Measurements from ENCODE around the gene CERS6. TPM values are rescaled to one million over a fixed set of nuclear protein-coding genes. Genes with fewer than 3 reads are reported as not detected.

The CERS6 gene
- polyA plus RNA-seq, 1 donor, result 38.1 TPM

- no peak for DNase-seq (ENCODE audit: low read depth)
These were observed 242.9 kb downstream of the CERS6 start for GRCh38 chr2:168698969-168699368.

- peak; percentile 48 for DNase-seq (ENCODE audit: low read depth)
These were observed 243.9 kb downstream of the CERS6 start for GRCh38 chr2:168699844-168700417.

- DNase-seq (ENCODE audit: low read depth), result no peak
These were observed 244.7 kb downstream of the CERS6 start for GRCh38 chr2:168700615-168701245.

GRCh38 chr2:168702579-168702978, 246.5 kb downstream of the CERS6 start:
- DNase-seq (ENCODE audit: low read depth), result no peak

GRCh38 chr2:168703926-168704325, 247.9 kb downstream of the CERS6 start:
- DNase-seq (ENCODE audit: low read depth), result no peak

DNA sequence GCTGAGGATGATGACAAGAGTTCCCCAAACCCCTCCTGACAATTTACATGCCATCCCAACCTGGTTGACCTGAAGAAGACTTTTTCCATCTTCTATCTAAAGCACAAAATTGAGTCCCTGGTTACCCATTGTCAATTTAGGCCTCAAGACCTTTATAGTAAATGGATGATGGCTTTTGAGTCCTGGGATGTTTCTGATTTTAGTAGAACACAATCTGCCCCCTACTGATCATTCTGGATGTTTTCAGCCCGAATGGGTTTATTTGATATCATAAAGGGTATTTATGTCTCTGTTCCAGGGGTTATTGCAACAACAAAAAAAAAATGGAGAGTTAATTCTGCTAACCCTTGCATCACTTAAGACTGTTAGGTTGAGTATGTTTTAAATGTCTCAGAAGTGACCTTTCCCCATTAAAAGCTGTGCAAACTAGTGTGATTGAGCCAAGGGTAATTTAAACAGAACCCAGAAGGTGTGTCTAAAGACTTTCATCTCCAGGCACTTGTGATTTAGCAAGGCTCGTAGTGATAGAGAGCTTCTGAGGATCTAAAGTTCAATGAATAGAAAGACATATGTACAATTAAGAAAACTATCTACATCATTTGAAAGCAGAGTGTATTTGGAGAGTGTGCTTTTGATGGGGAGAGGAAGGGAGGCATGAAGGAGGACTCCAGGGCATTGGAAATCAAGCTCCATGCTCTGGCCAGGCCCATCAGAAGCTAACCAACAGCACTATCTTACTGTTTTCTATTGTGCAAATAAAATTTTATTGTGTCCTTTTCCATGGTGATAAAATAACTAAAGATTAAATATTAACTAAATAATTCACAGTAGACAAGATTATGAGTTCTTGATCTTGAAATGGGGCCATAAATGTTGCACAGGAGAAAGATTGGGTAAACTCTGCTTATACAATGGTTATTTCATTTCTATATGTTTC, 249.7 kb downstream of the CERS6 start:
- no peak for DNase-seq (ENCODE audit: low read depth)

- no peak for DNase-seq (ENCODE audit: low read depth)
These were observed 250.7 kb downstream of the CERS6 start for GRCh38 chr2:168706806-168707205.

GRCh38 chr2:168708080-168708479, 252.0 kb downstream of the CERS6 start:
- peak; percentile 44 for DNase-seq (ENCODE audit: low read depth)

GRCh38 chr2:168710754-168711467, 254.8 kb downstream of the CERS6 start:
- DNase-seq (ENCODE audit: low read depth), result no peak

GRCh38 chr2:168712053-168712452, 256.0 kb downstream of the CERS6 start:
- DNase-seq (ENCODE audit: low read depth), result no peak

GRCh38 chr2:168713325-168713724, 257.3 kb downstream of the CERS6 start:
- no peak for DNase-seq (ENCODE audit: low read depth)

DNA sequence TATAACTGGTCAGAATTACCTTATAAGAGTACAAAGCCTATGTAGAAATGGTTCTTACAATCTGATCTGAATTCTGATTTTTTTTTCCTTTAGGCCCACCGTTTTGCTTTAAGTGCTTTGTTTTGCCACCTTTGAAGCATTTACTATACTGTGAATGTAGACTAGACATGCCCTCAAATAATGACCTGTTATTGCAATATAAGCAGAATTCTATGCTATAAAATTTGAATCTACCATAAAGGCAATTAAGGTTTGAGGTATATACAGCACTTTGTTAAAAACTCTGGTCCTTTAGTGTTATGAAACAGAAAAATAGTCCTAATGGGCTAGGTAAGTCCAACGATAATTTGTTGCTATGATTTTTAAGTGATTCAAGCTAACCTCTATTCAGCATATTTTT, 259.8 kb downstream of the CERS6 start:
- DNase-seq (ENCODE audit: low read depth), result no peak

- no peak for DNase-seq (ENCODE audit: low read depth)
These were observed 260.8 kb downstream of the CERS6 start for GRCh38 chr2:168716839-168717238.

GRCh38 chr2:168717790-168718502, 261.9 kb downstream of the CERS6 start:
- no peak for DNase-seq (ENCODE audit: low read depth)

GRCh38 chr2:168718622-168719021, 262.6 kb downstream of the CERS6 start:
- no peak for DNase-seq (ENCODE audit: low read depth)

- no peak for DNase-seq (ENCODE audit: low read depth)
These were observed 263.4 kb downstream of the CERS6 start for GRCh38 chr2:168719446-168719845.

GRCh38 chr2:168722592-168722991, 266.5 kb downstream of the CERS6 start:
- peak; percentile 68 for DNase-seq (ENCODE audit: low read depth)

DNA sequence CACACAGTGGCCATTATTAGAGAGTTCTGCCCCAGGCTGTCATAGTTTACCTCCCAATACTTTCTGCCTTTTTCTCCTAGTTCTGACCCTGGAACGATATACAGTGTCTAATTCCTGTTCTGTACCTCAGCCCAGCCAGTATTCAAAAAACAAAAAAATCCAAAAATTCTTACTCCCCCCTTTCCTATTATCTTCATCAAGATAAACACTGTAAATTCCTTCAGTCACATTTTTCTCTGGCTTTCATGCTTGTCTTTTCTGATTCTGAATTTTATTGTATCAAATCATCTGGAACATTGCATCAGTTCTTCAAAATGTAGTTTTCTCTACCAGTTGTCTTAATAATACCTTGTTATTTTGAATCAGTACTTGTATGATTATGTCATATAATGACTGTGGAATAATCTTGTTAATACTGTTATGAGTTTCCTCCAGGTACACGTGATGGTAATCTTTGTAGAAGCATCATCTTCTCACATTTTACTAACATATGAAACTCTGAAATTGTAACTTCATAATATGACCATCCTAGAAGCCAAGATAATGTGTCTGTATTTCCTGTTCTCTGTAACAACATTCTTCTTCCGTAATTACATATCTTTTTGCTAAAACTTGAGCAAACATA, 267.3 kb downstream of the CERS6 start:
- no peak for DNase-seq (ENCODE audit: low read depth)

DNA sequence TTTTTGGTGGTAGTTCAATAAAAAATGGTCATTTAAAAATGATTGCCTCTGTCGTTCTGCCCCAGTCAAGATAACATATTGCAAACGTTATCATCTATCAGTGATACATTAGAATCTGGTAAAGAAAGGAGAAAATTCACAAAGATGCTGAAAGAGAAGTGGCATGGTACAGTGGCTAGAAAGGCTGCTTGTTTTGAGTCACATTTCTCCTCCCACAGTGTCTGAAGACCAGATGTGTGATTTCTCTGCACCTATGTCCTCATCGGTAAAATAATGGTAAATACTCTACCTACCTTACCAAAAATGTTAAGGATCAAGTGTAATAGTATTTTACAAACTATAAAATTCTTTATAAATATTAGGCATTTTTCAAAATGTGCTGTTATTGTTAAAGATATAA, 270.3 kb downstream of the CERS6 start:
- DNase-seq (ENCODE audit: low read depth), result no peak

GRCh38 chr2:168727904-168728470, 271.9 kb downstream of the CERS6 start:
- DNase-seq (ENCODE audit: low read depth), result no peak

DNA sequence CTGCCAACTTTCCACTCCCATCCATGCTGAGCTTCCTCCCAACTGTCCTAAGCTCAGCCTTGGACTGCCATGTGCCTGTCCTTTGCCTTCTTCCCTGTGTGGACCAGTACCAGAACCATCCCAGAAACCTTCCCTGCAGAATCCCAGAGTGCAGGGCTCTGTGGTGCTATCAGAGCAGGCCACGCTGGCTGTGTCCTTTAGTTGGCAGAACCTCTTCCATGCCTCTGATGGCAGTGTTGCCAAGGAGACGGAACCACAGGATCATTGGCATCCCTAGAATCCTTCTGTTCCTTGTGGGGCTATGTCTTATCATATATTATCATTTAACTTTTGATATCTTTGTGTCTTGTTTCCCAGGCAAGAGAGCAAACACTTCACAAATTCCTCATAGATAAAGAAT, 273.4 kb downstream of the CERS6 start:
- DNase-seq (ENCODE audit: low read depth), result no peak

Measured in forelimb muscle (tissue), 1 donor.